Nephron progenitor cell (in vitro differentiated cells): ENCODE results near the gene PPM1A.

Experiments used
- DNase-seq: peaks from one replicate; pipeline ENCODE4 v3.0.0; 2021
- H3K27ac Mint-ChIP-seq: 2 replicates; pipeline ENCODE4 v1.8.0; 2021; ENCODE audit warnings: mild to moderate bottlenecking, moderate library complexity, mixed read lengths
- H3K27me3 Mint-ChIP-seq: 2 replicates; pipeline ENCODE4 v1.8.0; 2021; ENCODE audit warnings: mild to moderate bottlenecking, low read depth, mixed read lengths; ENCODE audit not compliant: poor library complexity
- H3K36me3 Mint-ChIP-seq: 2 replicates; pipeline ENCODE4 v1.8.0; 2021; ENCODE audit warnings: low read depth, mixed read lengths
- H3K4me1 Mint-ChIP-seq: 2 replicates; pipeline ENCODE4 v1.8.0; 2021; ENCODE audit warnings: mixed read lengths
- H3K4me3 Mint-ChIP-seq: 2 replicates; pipeline ENCODE4 v1.8.0; 2021; ENCODE audit warnings: mild to moderate bottlenecking, moderate library complexity, mixed read lengths
- H3K9me3 Mint-ChIP-seq: 2 replicates; pipeline ENCODE4 v1.8.0; 2021; ENCODE audit warnings: mild to moderate bottlenecking, moderate library complexity, mixed read lengths
- TF ChIP-seq, protein P1 (sequence below): fragments of 200-600 bp; sonication (generic); IDR thresholded peaks from 2 replicates; pipeline ENCODE4 v1.5.0; 2021; ENCODE audit warnings: antibody characterized with exemption

PPM1A gene

DNA sequence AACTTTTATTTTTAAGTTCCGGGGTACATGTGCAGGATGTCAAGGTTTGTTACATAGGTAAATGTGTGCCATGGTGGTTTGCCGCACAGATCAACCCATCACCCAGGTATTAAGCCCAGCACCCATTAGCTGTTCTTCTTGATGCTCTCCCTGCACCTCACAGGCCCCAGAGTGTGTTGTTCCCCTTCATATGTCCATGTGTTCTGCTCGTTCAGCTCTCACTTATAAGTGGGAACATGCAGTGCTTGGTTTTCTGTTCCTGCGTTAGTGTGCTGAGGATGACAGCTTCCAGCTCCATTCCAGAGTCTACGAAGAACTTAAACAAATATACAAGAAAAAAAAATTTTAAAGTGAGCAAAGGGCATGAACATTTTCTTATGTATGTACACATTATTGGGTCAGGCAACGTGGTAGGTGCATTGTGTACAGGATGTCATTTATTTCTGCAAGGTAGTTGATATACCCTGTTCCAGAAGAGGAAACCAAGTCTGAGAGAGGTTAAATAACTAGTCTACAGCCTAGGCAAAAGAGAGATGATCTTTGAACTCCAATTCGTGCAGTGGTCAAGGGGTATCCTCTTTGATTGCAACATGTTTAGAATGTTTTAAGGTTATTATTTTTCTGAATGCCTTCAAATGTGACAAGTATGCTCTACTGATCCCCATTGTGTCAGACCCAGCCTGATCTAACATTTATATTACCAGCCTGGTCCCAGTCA lies 8.7 kb upstream of the PPM1A start:
- no peak for DNase-seq
- Mint-ChIP-seq H3K4me3 (no peak overlapping the region), H3K27me3 (peaks cover 18% of the 10 kb centered on the region), H3K4me1 (no peaks in the 10 kb centered on the region), H3K9me3 (no peaks in the 10 kb centered on the region), H3K36me3 (no peaks in the 10 kb centered on the region), H3K27ac (no peak overlapping the region)
- TF ChIP-seq, protein P1, sequence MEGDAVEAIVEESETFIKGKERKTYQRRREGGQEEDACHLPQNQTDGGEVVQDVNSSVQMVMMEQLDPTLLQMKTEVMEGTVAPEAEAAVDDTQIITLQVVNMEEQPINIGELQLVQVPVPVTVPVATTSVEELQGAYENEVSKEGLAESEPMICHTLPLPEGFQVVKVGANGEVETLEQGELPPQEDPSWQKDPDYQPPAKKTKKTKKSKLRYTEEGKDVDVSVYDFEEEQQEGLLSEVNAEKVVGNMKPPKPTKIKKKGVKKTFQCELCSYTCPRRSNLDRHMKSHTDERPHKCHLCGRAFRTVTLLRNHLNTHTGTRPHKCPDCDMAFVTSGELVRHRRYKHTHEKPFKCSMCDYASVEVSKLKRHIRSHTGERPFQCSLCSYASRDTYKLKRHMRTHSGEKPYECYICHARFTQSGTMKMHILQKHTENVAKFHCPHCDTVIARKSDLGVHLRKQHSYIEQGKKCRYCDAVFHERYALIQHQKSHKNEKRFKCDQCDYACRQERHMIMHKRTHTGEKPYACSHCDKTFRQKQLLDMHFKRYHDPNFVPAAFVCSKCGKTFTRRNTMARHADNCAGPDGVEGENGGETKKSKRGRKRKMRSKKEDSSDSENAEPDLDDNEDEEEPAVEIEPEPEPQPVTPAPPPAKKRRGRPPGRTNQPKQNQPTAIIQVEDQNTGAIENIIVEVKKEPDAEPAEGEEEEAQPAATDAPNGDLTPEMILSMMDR: no peak

DNA sequence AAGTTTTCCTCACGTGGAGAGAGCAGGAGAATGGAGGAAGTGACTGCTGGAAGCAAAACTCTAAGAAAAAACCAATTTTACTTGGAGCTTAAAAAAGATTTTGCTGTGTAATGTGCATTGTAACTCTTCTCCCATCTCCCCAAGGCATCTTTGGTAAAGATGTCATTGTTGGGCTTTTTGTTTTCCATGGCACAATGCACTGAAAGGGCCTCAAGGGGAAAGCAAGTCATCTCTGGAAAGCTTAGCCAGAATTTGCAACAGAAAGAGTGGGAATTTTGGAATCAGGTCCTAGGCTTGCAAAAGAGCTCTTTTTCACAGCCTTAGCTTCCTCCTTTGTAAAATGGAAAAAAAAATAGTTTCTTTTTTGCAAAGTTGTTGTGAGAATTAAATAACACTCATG lies 7.9 kb upstream of the PPM1A start:
- Mint-ChIP-seq H3K27ac (no peak overlapping the region), H3K9me3 (no peaks in the 10 kb centered on the region), H3K27me3 (peaks cover 18% of the 10 kb centered on the region), H3K4me1 (no peaks in the 10 kb centered on the region), H3K36me3 (no peaks in the 10 kb centered on the region), H3K4me3 (no peak overlapping the region)
- DNase-seq: no peak
- TF ChIP-seq, protein P1: no peak

DNA sequence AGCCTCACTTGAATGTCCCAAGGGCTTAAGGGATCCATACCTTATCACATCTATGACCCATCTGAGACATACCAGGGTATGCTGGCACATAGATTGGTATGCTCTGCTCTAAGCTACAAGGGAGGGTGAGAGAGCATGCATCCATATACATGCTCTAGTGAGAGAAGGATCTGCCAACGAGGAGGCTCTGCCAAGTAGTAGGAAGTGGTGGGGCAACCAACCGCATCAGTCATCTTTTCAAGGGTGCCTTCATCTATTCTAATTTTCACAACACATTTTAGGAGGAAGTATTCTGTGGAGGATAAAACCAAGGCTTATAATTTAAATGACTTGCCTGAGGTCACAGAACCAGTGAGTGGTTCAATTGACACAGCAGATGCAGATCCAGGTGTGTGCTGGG lies 6.6 kb upstream of the PPM1A start:
- DNase-seq: no peak
- TF ChIP-seq, protein P1: no peak
- Mint-ChIP-seq H3K36me3 (no peaks in the 10 kb centered on the region), H3K27ac (no peak overlapping the region), H3K4me3 (no peak overlapping the region), H3K4me1 (peaks cover 5% of the 10 kb centered on the region), H3K9me3 (no peaks in the 10 kb centered on the region), H3K27me3 (peaks cover 18% of the 10 kb centered on the region)

DNA sequence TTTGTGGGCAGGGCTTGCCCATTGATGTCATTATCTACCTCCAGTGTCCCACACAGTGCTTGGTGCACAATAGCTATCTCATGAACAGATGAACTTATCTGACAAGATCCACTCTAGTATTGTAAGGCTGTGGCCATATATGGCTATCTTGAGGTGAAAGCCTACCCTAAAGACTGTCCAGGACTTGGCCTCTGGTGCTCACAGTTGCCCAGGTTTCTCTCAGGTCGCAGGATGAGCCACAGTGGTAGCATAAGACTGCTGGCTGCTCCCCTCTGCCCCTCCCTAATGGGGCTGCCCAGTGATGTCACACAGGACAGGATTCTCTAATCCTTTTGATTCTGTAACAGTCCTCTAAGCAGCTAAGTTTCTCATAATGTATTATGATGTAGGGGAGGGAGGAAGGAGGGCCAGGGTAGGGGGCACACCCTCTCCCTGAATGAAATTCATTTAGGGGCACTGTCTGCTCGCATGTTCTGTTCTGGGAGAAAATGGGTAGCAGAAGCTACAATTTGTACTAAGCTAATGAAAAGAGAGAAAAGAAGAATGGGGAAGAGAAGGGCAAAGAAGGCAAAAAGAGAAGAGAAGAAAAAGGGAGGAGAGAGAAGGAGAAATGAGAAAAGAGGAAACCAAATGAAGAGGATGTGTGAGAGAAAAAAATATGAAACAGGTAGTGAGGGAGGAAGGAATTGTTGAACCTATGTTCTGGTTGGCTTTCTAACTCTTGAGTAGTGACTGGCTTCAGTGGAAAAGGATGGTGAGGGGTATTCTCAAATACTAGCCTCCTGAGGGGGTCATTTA lies 3.4 kb upstream of the PPM1A start:
- Mint-ChIP-seq H3K4me1 (peaks cover 20% of the 10 kb centered on the region), H3K27me3 (peaks cover 8% of the 10 kb centered on the region), H3K27ac (no peak overlapping the region), H3K4me3 (no peak overlapping the region), H3K9me3 (no peaks in the 10 kb centered on the region), H3K36me3 (no peaks in the 10 kb centered on the region)
- DNase-seq: no peak
- TF ChIP-seq, protein P1: no peak

DNA sequence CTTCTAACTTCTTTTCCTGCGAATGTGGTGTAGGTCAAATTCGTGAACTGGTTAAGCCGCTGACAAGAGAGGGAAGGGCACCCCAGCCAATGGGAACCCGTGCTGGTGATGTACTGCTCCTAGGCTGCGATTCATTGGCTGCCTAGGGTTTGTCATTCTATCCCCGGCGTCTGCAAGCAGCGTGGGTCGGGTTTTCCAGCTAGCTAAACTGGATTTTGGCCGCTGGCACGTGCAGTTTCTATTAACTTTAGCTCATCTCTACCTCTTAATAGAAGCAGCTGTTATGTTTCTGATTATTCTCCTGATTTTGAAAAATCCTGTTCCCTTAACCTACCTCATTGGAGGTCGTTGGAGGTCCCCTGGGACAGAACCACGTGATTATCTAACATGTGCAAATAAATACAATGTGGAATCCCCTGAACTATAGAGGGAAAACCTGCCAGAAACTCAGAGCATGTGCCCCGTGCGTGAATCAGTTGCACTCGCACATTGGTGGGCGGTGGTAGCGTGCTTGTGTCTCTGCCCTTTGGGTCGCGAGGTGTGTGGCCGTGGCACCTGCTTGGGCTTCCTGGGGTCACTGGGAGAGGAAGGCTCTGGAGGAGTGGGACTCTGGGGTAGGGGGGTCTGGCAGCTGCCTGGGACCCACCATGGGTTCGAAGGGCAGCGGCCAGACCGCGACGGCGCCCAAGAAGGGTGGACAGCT lies 876 bp upstream of the PPM1A start:
- no peaks in the 10 kb centered on the region for H3K9me3 Mint-ChIP-seq
- peaks cover 3% of the 10 kb centered on the region for H3K27me3 Mint-ChIP-seq
- peak overlapping the region; percentile 95 for H3K4me3 Mint-ChIP-seq
- DNase-seq: peak; percentile 75
- peaks cover 46% of the 10 kb centered on the region for H3K4me1 Mint-ChIP-seq
- peaks cover 10% of the 10 kb centered on the region for H3K36me3 Mint-ChIP-seq
- H3K27ac Mint-ChIP-seq: peak overlapping the region; percentile 100
- TF ChIP-seq, protein P1: no peak
